KMS-11 (cell line): ENCODE results near the gene RFESD.

Experiments used
- H2AFZ ChIP-seq: fragments of 200-600 bp; sonication (generic); 2 replicates; pipeline ENCODE4 v1.6.1; 2016; ENCODE audit warnings: antibody characterized with exemption, mixed run types, low read depth
- H3K27ac ChIP-seq: fragments of 200-600 bp; sonication (generic); 2 replicates; pipeline ENCODE4 v1.6.1; 2016; ENCODE audit warnings: mild to moderate bottlenecking, mixed run types
- H3K27me3 ChIP-seq: fragments of 200-600 bp; sonication (generic); 2 replicates; pipeline ENCODE4 v1.6.1; 2017; ENCODE audit warnings: mild to moderate bottlenecking, low read depth, mixed run types, moderate library complexity; ENCODE audit not compliant: insufficient read depth
- H3K36me3 ChIP-seq: fragments of 200-600 bp; sonication (generic); 2 replicates; pipeline ENCODE4 v1.6.1; 2017; ENCODE audit warnings: mild to moderate bottlenecking, mixed run types; ENCODE audit not compliant: insufficient read depth
- H3K4me1 ChIP-seq: fragments of 200-600 bp; sonication (generic); 2 replicates; pipeline ENCODE4 v1.6.1; 2016; ENCODE audit warnings: mild to moderate bottlenecking, low read depth, mixed run types; ENCODE audit not compliant: poor library complexity, severe bottlenecking
- H3K4me2 ChIP-seq: fragments of 200-600 bp; sonication (generic); 2 replicates; pipeline ENCODE4 v1.7.0; 2016; ENCODE audit warnings: mild to moderate bottlenecking, mixed run types
- H3K4me3 ChIP-seq: fragments of 200-600 bp; sonication (generic); IDR thresholded peaks from 2 replicates; pipeline ENCODE4 v1.6.1; 2017; ENCODE audit warnings: low read depth, low read length, mixed read lengths; ENCODE audit not compliant: insufficient read depth
- H3K79me2 ChIP-seq: fragments of 200-600 bp; sonication (generic); 2 replicates; pipeline ENCODE4 v1.6.1; 2016; ENCODE audit warnings: low read depth, mixed run types; ENCODE audit not compliant: insufficient read depth
- H3K9ac ChIP-seq: fragments of 200-600 bp; sonication (generic); 2 replicates; pipeline ENCODE4 v1.6.1; 2016; ENCODE audit warnings: mild to moderate bottlenecking, mixed run types
- H4K20me1 ChIP-seq: fragments of 200-600 bp; sonication (generic); 2 replicates; pipeline ENCODE4 v1.6.1; 2016; ENCODE audit warnings: mild to moderate bottlenecking, mixed run types; ENCODE audit not compliant: insufficient read depth
- CTCF ChIP-seq: fragments of 200-600 bp; sonication (generic); conservative IDR thresholded peaks from 2 replicates; pipeline ENCODE4 v1.6.1; 2017; ENCODE audit warnings: low read depth, mild to moderate bottlenecking, antibody characterized with exemption, low read length, moderate library complexity, mixed read lengths

The RFESD gene

GRCh38 chr5:95649842-95650620 lies 3.5 kb downstream of the RFESD start:
- no peaks in the 10 kb centered on the region for H4K20me1 ChIP-seq
- H3K9ac ChIP-seq: no peak overlapping the region
- H3K27ac ChIP-seq: no peak overlapping the region
- H3K27me3 ChIP-seq: no peaks in the 10 kb centered on the region
- no peak overlapping the region for H3K4me3 ChIP-seq
- H3K4me1 ChIP-seq: peaks cover 28% of the 10 kb centered on the region
- H3K79me2 ChIP-seq: no peaks in the 10 kb centered on the region
- no peaks in the 10 kb centered on the region for H3K36me3 ChIP-seq
- no peak for TF ChIP-seq CTCF
- no peak overlapping the region for H3K4me2 ChIP-seq
- no peak overlapping the region for H2AFZ ChIP-seq

GRCh38 chr5:95652849-95653248 lies 6.3 kb downstream of the RFESD start:
- no peak overlapping the region for H3K27ac ChIP-seq
- H3K9ac ChIP-seq: no peak overlapping the region
- H3K36me3 ChIP-seq: no peaks in the 10 kb centered on the region
- TF ChIP-seq CTCF: no peak
- no peak overlapping the region for H3K4me2 ChIP-seq
- H4K20me1 ChIP-seq: no peaks in the 10 kb centered on the region
- H3K79me2 ChIP-seq: no peaks in the 10 kb centered on the region
- no peak overlapping the region for H2AFZ ChIP-seq
- H3K4me3 ChIP-seq: no peak overlapping the region
- H3K27me3 ChIP-seq: no peaks in the 10 kb centered on the region
- peaks cover 8% of the 10 kb centered on the region for H3K4me1 ChIP-seq

- H2AFZ ChIP-seq: no peak overlapping the region
- H3K79me2 ChIP-seq: no peaks in the 10 kb centered on the region
- no peak for TF ChIP-seq CTCF
- no peaks in the 10 kb centered on the region for H3K36me3 ChIP-seq
- H3K9ac ChIP-seq: no peak overlapping the region
- no peak overlapping the region for H3K4me3 ChIP-seq
- H3K27me3 ChIP-seq: no peaks in the 10 kb centered on the region
- H4K20me1 ChIP-seq: no peaks in the 10 kb centered on the region
- H3K4me2 ChIP-seq: no peak overlapping the region
- no peaks in the 10 kb centered on the region for H3K4me1 ChIP-seq
- H3K27ac ChIP-seq: no peak overlapping the region
Measured at GRCh38 chr5:95654196-95654595, 7.6 kb downstream of the RFESD start.

- no peak overlapping the region for H3K9ac ChIP-seq
- H3K79me2 ChIP-seq: no peaks in the 10 kb centered on the region
- H3K4me2 ChIP-seq: no peak overlapping the region
- TF ChIP-seq CTCF: no peak
- H3K4me3 ChIP-seq: no peak overlapping the region
- no peaks in the 10 kb centered on the region for H3K4me1 ChIP-seq
- H3K27ac ChIP-seq: no peak overlapping the region
- no peaks in the 10 kb centered on the region for H3K36me3 ChIP-seq
- H2AFZ ChIP-seq: no peak overlapping the region
- H4K20me1 ChIP-seq: no peaks in the 10 kb centered on the region
- no peaks in the 10 kb centered on the region for H3K27me3 ChIP-seq
Measured at GRCh38 chr5:95655575-95655974, 9.0 kb downstream of the RFESD start.
